Stimulated activated naive CD4-positive, alpha-beta T cell (primary cell): Measurements from ENCODE around the gene TMEM132E.

ENCODE experiments used
- DNase-seq, 6 experiments: peaks; one replicate each; lab custom pipeline; 2025; lab: John Stamatoyannopoulos, UW

Gene TMEM132E

GRCh38 chr17:34568953-34569352 lies 10.4 kb upstream of the TMEM132E start:
- no peak for DNase-seq

DNA sequence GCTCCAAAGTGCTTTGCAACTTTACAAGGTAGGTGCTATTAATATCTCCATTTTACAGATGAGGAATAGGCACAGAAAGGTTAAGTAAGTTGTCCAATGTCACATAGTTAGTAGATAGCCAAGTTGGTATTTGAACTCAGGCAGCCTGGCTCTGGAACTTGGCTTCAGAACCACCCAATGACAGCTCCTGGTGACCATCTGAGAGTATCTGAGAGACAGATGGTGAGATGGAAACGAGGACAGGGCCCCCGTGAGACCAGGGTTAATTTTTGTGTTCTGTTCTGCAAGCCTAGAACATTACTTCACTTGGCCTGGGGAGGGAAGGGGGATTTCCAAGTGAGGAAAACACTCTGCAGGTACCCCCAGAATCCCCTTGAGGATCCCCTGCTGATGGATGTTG lies 9.8 kb upstream of the TMEM132E start:
- no peak for DNase-seq

- DNase-seq: no peak
Measured at GRCh38 chr17:34570506-34570905, 8.9 kb upstream of the TMEM132E start.

- DNase-seq: no peak
Measured at GRCh38 chr17:34571428-34572130, 7.8 kb upstream of the TMEM132E start.

- no peak for DNase-seq
Measured at GRCh38 chr17:34572483-34572882, 6.9 kb upstream of the TMEM132E start.

DNA sequence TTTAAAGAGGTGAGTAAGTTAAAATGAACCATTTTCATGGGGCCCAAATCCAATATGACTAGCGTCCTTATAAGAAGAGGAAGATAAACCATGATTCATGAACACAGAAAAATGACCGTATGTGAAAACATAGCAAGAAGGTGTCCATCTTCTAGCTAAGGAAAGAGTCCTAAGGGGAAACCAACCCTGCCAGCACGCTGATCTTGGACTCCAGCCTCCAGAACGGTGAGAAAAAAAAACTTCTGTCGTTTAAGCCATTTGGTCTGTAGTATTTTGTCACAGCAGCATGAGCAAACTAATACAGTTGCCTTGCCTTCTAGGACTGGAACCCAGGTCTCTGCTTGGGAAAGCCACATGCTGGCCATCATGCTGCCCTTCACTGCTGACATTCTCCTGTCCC lies 4.2 kb upstream of the TMEM132E start:
- no peak for DNase-seq

GRCh38 chr17:34578016-34578415 lies 1.4 kb upstream of the TMEM132E start:
- DNase-seq: no peak

- no peak for DNase-seq
Measured at GRCh38 chr17:34578656-34579016, 746 bp upstream of the TMEM132E start.

DNA sequence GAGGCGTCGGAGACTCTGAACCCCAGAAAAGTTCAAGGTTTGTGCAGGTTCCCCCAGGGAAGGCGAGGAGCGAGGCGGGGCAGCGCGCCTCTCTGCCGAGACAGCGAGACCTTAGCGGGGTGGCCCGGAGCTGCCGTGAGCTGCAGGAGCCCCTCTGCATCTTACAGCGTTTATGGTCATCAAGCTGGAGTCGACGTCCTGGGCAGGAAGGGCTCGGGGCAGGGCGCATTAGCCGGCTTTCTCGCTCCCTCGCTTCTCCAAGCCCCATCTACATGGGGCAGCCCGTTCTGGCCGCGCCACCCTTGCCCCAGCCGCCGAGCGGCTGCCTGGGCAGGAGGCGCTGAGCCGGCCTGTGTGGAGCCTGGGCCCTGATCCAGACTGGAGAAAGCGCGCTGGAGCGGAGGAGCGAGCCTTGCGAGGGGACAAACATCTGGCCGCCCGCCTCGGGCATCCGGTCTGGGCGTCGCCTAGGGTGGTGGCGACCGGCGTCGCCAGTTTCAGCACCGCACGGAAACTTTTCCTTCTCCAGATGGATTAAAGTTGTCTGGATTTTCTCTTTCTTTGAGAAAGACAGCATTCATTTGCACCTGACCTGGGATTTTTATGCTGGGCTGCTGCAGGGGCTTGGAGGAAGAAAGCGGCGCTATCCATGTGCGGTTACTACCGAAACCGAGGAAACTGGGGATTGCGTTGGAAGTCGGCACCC lies 750 bp downstream of the TMEM132E start:
- DNase-seq: peak in 1 of 6 experiments; percentile 12

GRCh38 chr17:34580685-34581445 lies 1.5 kb downstream of the TMEM132E start:
- no peak for DNase-seq

DNA sequence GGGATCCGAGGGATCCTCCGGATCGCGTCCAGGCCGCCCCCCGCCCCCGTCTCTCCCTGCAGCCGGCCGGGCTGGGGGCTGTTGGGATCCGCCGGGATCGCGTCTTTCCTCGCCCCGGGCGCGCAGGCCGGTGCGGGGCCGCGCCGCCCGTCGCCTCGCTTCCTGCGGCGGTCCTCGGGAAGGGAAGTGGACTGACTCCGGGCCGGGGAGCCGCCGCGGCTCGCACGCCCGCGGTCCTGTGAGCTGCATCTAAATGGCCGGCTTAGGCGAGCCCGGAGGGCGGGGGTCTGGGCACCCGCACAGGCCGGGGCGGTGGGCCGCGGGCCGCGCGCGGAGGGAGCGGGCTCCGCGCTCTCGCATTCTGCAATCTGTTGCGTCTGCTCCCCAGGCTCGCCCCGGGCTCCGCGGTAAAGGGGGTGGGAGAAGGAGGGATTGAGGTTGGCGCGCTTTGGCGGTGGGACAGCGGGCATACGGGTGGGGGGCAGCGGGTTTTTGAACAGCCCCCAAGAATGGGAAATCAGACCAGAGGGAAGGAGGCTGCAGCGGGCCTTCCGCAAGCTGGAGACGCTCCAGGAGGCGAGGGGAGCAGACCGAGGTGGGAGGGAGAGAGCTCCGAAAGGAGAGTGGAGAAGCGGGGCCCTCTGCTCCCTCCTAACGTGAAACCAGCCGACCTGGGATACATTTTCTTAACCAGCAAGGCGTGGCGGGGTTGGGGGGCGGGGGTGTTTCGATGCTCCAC lies 2.2 kb downstream of the TMEM132E start:
- no peak for DNase-seq

- DNase-seq: no peak
Measured at GRCh38 chr17:34582185-34582900, 3.0 kb downstream of the TMEM132E start.

- no peak for DNase-seq
Measured at GRCh38 chr17:34582901-34583245, 3.5 kb downstream of the TMEM132E start.

- DNase-seq: peak in 2 of 6 experiments; percentile 18 to 33
Measured at GRCh38 chr17:34584805-34585416, 5.5 kb downstream of the TMEM132E start.

GRCh38 chr17:34586346-34586846 lies 7.0 kb downstream of the TMEM132E start:
- DNase-seq: no peak

GRCh38 chr17:34588266-34588665 lies 8.9 kb downstream of the TMEM132E start:
- DNase-seq: no peak

- DNase-seq: no peak
Measured at GRCh38 chr17:34589120-34589965, 10.0 kb downstream of the TMEM132E start.

DNA sequence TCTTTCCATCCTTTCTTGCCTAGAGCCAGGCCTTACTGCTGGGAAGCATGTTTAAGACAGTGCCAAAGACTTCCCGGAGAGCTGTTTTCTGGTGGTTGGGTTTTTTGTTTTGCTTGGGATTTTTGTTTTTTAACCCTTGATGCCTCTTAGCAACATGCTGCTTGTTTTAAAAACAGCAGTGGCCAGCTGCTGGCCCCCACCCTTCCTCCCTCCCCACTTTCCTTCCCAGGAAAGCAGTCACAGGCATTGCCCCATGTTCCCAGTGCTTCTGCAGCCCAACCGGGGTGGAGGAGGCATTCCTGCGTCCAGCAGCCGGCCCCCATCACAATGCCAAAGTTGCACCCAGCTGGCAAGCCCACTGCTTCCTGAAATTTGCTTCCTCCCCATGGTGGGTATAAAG lies 12.6 kb downstream of the TMEM132E start:
- no peak for DNase-seq

GRCh38 chr17:34596920-34597319 lies 17.5 kb downstream of the TMEM132E start:
- no peak for DNase-seq

- DNase-seq: no peak
Measured at GRCh38 chr17:34598161-34598776, 18.9 kb downstream of the TMEM132E start.
